Coronary artery (tissue), 2 donors: ENCODE measurements around the gene SLC25A24.

Experiments
- DNase-seq: peaks from one replicate; pipeline ENCODE4 v3.0.0-alpha.2; 2017; ENCODE audit warnings: low spot score
- H3K27ac ChIP-seq, 2 donors: fragments of 200-600 bp; sonication (generic); one replicate each; pipeline ENCODE4 v1.5.1; 2016 to 2019
- H3K4me3 ChIP-seq: fragments of 200-600 bp; sonication (generic); 2 replicates; pipeline ENCODE4 v1.5.1; 2016; ENCODE audit warnings: mild to moderate bottlenecking, moderate library complexity
- TF ChIP-seq, protein P1 (sequence below): fragments of 200-600 bp; sonication (generic); IDR thresholded peaks from one replicate; pipeline ENCODE4 v1.5.1; 2019; ENCODE audit warnings: antibody characterized with exemption

The SLC25A24 gene

DNA sequence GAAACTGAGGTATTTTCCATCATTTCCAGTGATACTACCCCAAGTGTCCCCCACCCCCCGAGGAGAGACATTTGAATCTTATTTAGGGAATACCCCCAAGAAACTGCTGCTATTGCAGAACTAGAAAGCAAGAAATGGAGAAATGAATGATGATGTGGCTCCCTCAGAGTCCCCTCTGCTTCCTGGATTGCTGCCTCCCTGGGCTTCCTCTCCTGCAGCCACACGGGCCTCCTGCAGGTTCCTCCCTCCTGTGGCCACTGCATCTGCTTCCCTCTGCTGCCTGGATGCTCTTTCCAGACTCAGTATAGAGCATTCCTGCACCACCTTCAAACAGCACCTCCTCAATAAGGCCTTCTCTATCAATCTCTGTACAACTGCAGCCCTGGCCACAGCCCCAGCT lies 69.3 kb downstream of the SLC25A24 start:
- H3K4me3 ChIP-seq: no peak overlapping the region
- no peak for DNase-seq
- TF ChIP-seq, protein P1, sequence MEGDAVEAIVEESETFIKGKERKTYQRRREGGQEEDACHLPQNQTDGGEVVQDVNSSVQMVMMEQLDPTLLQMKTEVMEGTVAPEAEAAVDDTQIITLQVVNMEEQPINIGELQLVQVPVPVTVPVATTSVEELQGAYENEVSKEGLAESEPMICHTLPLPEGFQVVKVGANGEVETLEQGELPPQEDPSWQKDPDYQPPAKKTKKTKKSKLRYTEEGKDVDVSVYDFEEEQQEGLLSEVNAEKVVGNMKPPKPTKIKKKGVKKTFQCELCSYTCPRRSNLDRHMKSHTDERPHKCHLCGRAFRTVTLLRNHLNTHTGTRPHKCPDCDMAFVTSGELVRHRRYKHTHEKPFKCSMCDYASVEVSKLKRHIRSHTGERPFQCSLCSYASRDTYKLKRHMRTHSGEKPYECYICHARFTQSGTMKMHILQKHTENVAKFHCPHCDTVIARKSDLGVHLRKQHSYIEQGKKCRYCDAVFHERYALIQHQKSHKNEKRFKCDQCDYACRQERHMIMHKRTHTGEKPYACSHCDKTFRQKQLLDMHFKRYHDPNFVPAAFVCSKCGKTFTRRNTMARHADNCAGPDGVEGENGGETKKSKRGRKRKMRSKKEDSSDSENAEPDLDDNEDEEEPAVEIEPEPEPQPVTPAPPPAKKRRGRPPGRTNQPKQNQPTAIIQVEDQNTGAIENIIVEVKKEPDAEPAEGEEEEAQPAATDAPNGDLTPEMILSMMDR: no peak

DNA sequence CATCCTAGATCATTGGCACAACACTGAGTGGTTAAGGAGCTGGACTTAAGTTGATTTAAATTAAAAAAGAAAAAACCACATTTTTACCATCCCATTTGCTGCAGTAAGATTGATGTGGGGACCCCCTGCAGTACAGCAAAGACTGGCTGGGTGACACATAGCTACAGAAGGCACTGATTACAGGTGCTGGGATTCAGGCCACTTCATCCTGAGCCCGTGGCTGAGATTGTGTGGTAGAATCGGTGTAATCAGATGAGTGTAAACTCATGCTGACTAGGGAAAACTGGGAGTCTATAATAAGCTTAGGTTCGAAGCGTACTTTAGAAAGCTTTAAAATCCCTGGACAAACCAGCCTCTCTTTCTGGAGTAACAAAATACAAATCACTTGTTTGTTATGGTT lies 70.1 kb downstream of the SLC25A24 start:
- Histone ChIP-seq H3K4me3 (no peak overlapping the region), H3K27ac (no peak overlapping the region)
- no peak for DNase-seq
- TF ChIP-seq, protein P1: no peak

More for the DNA sequence above, 69.3 kb downstream of the SLC25A24 start:
- H3K27ac ChIP-seq: no peak overlapping the region

DNA sequence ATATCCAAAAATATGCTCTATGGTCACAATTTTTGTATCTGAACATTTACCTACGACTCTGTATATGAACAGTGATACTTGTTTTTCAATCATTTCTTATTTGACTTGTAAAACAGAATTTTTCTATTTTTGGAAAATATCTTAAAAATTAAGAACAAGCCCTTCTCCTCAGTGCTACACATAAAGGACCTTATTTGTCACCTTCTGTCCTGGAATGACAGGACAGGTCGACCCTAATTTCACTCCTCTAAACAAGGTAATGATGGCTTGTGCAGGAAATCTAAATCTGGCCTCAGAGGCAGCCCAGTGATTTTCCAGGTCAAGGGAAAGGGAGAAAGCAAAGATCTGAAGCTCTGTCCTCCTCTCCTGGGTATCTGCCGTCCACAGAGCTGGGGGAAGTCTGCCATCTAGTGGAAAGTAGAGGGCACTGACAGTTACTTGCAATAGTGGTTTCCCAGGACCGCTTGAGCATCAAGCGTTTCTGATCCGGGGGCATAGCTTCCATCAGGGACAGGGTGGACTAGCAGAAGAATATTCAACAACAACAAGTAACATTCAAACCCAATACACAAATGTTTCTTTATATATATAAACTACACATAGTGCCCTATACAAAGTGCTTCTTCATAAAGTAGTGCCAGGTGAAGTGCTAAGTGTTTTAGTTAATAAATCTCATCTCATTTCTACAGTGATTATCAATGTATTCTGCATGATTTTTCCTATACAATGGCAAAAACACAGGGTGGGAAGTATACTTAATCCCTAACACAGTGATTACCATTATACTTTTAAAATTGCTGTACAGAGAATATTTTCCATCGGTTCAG lies 74.6 kb downstream of the SLC25A24 start:
- Histone ChIP-seq H3K27ac (no peak overlapping the region), H3K4me3 (no peak overlapping the region)
- DNase-seq: no peak
- TF ChIP-seq, protein P1: peak; percentile 70

DNA sequence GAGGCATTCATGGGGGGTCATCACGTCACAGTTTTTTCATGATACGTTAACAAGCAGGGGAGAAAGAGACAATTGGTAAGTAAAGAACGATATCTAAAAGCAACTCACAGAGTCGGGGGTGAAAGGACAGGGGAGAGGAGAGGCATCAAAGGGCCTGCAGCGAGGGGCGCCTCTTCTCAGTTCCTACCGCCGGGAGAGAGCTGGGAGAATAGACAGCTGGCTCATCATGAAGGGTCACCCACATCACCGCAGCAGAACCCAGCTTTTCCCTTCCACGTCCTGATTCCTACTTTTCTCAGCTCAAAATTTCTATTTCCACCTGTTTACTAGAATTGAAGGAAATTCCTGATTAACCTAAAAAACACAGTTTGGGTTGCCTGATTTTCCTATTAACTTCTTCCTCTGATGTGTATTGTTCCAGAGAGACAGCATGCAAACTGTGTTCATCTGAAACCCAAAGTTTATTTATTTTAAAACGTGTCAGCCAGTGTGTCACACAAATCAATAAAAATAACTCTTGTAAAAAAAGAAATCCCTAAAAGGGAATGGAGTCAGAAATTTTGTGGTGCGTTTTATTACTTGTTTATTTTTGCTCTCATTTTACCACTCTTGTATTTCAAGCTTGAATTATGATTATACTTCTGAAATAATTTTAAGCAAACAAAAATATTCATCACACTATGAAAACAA lies 75.4 kb downstream of the SLC25A24 start:
- no peak overlapping the region for H3K27ac ChIP-seq
- no peak overlapping the region for H3K4me3 ChIP-seq
- DNase-seq: no peak
- TF ChIP-seq, protein P1: no peak

DNA sequence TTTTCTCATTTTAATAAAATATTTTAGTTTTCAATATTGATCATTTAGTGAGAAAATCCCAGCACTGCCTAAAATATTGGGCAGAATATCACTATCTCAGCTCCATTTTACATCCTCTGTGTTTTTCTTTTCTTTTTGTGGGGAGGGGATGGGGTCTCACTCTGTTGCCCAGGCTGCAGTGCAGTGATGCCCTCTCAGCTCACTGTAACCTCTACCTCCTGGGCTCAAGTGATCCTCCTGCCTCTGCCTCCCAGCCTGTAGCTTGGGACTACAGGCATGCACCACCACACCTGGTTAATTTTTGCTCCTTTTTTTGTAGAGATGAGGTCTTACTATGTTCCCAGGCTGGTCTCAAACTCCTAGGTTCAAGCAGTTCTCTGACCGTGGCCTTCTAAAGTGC lies 76.1 kb downstream of the SLC25A24 start:
- TF ChIP-seq, protein P1: no peak
- Histone ChIP-seq H3K4me3 (no peak overlapping the region), H3K27ac (no peak overlapping the region)
- no peak for DNase-seq

DNA sequence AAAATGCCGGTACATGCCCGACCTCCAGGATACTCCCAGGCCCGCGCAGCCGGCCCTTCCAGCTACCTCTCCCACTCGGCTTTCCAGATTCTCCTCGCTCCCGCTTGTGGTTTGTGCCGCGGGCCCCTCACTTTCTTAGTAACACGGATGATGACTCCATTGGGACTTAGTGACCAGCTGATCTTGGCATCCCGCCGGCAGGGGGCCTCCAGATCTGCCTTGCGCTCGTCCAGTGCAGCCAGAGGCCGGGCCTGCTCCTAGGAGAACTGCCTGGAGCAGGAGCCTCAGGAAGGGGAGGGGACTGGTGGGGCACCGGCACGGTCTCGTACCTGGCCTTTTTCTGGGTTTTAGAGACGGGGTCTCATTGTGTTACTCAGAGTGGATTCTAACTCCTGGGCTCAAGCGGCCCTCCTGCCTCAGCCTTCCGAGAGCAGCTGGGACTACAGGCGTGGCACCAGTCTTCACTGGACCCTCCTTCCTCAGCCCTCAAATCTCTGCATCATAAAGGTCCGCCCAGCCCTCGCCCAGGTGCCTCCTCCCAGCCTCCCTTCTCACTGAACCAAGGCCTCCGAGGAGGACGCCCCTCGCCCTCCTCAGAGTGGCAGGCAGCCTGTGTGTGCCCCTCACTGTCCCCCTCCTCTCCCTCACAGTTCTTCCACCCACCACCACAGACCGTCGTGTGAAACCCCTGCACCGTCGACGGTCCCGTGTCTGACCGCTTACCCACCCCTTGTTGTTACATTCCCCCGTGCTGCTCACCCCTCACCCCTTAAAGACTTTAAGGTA lies 78.6 kb downstream of the SLC25A24 start:
- DNase-seq: no peak
- TF ChIP-seq, protein P1: no peak
- no peak overlapping the region for H3K4me3 ChIP-seq
- H3K27ac ChIP-seq: no peak overlapping the region
